Mesendoderm (in vitro differentiated cells): Measurements from ENCODE around the gene TBX15.

Experiments
- DNase-seq: peaks from one replicate; pipeline ENCODE4 v3.0.0; 2013
- H2AK5ac ChIP-seq: 2 replicates; pipeline ENCODE4 v1.6.1; 2013; ENCODE audit warnings: low read length, inconsistent platforms
- H2BK120ac ChIP-seq: 2 replicates; pipeline ENCODE4 v1.6.1; 2013; ENCODE audit warnings: low read depth, mild to moderate bottlenecking, low read length, moderate library complexity, mixed read lengths
- H2BK15ac ChIP-seq: replicated peaks from 2 replicates; pipeline ENCODE4 v1.6.1; 2013; ENCODE audit warnings: low read depth, mild to moderate bottlenecking, moderate library complexity
- H2BK5ac ChIP-seq: 2 replicates; pipeline ENCODE4 v1.6.1; 2013; ENCODE audit warnings: low read length, inconsistent platforms
- H3K18ac ChIP-seq: 2 replicates; pipeline ENCODE4 v1.6.1; 2013; ENCODE audit warnings: mild to moderate bottlenecking, low read length, mixed read lengths
- H3K23ac ChIP-seq: one replicate; pipeline ENCODE4 v1.6.1; 2013; ENCODE audit warnings: low read length
- H3K27ac ChIP-seq: 2 replicates; pipeline ENCODE4 v1.5.1; 2013; ENCODE audit warnings: low read depth, mild to moderate bottlenecking, inconsistent platforms, low read length, moderate library complexity
- H3K27me3 ChIP-seq: 2 replicates; pipeline ENCODE4 v1.6.1; 2013; ENCODE audit warnings: low read length, control low read depth, mild to moderate bottlenecking, inconsistent platforms; ENCODE audit not compliant: insufficient read depth, poor library complexity
- H3K36me3 ChIP-seq: 2 replicates; pipeline ENCODE4 v1.6.1; 2013; ENCODE audit warnings: low read length, inconsistent platforms; ENCODE audit not compliant: control insufficient read depth, insufficient read depth
- H3K4ac ChIP-seq: one replicate; pipeline ENCODE4 v1.6.1; 2013; ENCODE audit warnings: low read depth, mild to moderate bottlenecking, low read length, moderate library complexity
- H3K4me1 ChIP-seq: 2 replicates; pipeline ENCODE4 v1.6.1; 2013; ENCODE audit warnings: low read depth, low read length, inconsistent platforms; ENCODE audit not compliant: control insufficient read depth
- H3K4me2 ChIP-seq: 2 replicates; pipeline ENCODE4 v1.6.1; 2013; ENCODE audit warnings: low read length
- H3K4me3 ChIP-seq: 2 replicates; pipeline ENCODE4 v1.5.1; 2013; ENCODE audit warnings: mild to moderate bottlenecking, low read length
- H3K56ac ChIP-seq: one replicate; pipeline ENCODE4 v1.6.1; 2013; ENCODE audit warnings: low read length
- H3K79me1 ChIP-seq: 2 replicates; pipeline ENCODE4 v1.6.1; 2013; ENCODE audit warnings: low read length, inconsistent platforms
- H3K79me2 ChIP-seq: 2 replicates; pipeline ENCODE4 v1.6.1; 2013; ENCODE audit warnings: mild to moderate bottlenecking, low read length; ENCODE audit not compliant: control insufficient read depth, insufficient read depth
- H3K9ac ChIP-seq: 2 replicates; pipeline ENCODE4 v1.6.1; 2013; ENCODE audit warnings: low read length, inconsistent platforms
- H4K5ac ChIP-seq: one replicate; pipeline ENCODE4 v1.6.1; 2013; ENCODE audit warnings: low read length
- H4K8ac ChIP-seq: one replicate; pipeline ENCODE4 v1.6.1; 2013; ENCODE audit warnings: low read depth, mild to moderate bottlenecking, control low read depth, low read length, moderate library complexity
- WGBS: extraction: QIAGEN DNeasy Blood & Tissue Kit; methylation state at CpG from one replicate; pipeline ENCODE4 v1.1.7; 2013; ENCODE audit warnings: low lambda C conversion rate, missing lambda C conversion rate; ENCODE audit not compliant: insufficient coverage; ENCODE audit errors: extremely low coverage; 5-methylcytosine and 5-hydroxymethylcytosine counted together

TBX15 gene

DNA sequence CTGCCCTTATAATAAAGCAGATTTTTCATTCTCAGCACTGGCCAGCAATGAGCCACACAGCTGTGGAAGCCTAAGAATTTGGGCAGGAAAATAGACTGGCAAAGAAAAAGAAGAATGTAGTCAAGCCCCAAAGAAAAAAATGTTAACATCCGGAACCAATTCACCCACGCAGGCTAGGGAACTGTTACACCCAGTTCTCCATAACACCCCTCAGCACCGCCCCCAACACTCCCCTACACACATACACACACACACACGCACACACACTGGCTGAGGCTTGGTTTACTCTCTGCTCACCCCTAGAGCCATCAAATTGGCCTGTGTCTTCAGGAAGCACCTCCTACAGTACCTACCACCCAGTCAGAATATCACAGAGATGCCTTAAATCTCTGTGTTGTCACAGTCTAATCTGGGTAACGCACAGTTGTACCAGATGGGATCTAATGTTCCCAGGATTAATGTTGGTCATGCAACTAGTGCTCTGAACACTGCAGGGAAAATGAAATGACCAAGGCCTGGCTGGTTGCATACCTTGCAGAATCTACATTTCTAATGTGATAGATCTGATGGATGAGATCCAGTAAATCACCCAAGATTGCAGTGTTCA lies 14.5 kb downstream of the TBX15 start:
- no peak overlapping the region for H3K56ac ChIP-seq

DNA sequence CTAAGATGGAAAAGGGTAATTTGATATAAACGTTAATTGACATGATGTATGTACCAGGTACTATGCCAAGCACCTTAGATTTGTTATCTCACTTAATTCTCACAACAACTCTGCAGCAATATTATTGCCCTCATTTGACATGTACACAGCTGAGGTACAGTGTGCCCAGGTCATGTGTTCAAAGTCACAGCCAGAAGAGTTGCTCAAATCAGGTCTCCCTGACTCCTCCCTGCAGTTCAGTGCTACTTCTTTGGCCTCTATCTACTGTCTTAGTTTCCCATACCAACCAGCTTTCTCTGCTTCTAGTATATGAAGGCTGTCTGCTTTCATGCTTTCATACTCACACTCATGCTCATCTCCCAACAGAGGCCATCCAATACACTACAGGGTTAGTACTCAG lies 15.1 kb downstream of the TBX15 start:
- no peak overlapping the region for H3K18ac ChIP-seq
- no peaks in the 10 kb centered on the region for H3K4me1 ChIP-seq
- no peak overlapping the region for H3K9ac ChIP-seq
- H3K27ac ChIP-seq: no peak overlapping the region
- no peak overlapping the region for H3K4me3 ChIP-seq
- H4K5ac ChIP-seq: no peak overlapping the region
- H2BK120ac ChIP-seq: no peak overlapping the region
- no peaks in the 10 kb centered on the region for H3K36me3 ChIP-seq
- no peak overlapping the region for H2BK15ac ChIP-seq
- H2AK5ac ChIP-seq: no peak overlapping the region
- no peak overlapping the region for H3K4ac ChIP-seq
- H3K79me2 ChIP-seq: no peaks in the 10 kb centered on the region
- no peak for DNase-seq
- no peak overlapping the region for H3K56ac ChIP-seq
- no peak overlapping the region for H4K8ac ChIP-seq
- no peak overlapping the region for H3K4me2 ChIP-seq
- H3K23ac ChIP-seq: no peak overlapping the region
- no peak overlapping the region for H2BK5ac ChIP-seq
- H3K79me1 ChIP-seq: no peaks in the 10 kb centered on the region
- H3K27me3 ChIP-seq: peaks cover 8% of the 10 kb centered on the region
- WGBS: no CpG with 5 or more reads among the region's 1 CpG

More for the DNA sequence above, 14.5 kb downstream of the TBX15 start:
- no peaks in the 10 kb centered on the region for H3K79me1 ChIP-seq
- no peak overlapping the region for H3K4ac ChIP-seq
- H3K27me3 ChIP-seq: peaks cover 12% of the 10 kb centered on the region
- no peak overlapping the region for H4K8ac ChIP-seq
- H3K4me2 ChIP-seq: no peak overlapping the region
- H2BK120ac ChIP-seq: no peak overlapping the region
- H3K23ac ChIP-seq: no peak overlapping the region
- no peak overlapping the region for H3K4me3 ChIP-seq
- no peaks in the 10 kb centered on the region for H3K4me1 ChIP-seq
- no peak overlapping the region for H3K18ac ChIP-seq
- no peaks in the 10 kb centered on the region for H3K36me3 ChIP-seq
- H2AK5ac ChIP-seq: no peak overlapping the region
- no peak overlapping the region for H3K9ac ChIP-seq
- DNase-seq: no peak
- no CpG with 5 or more reads among the region's 5 CpGs for WGBS
- no peak overlapping the region for H2BK15ac ChIP-seq
- no peaks in the 10 kb centered on the region for H3K79me2 ChIP-seq
- H4K5ac ChIP-seq: no peak overlapping the region
- no peak overlapping the region for H3K27ac ChIP-seq
- no peak overlapping the region for H2BK5ac ChIP-seq

DNA sequence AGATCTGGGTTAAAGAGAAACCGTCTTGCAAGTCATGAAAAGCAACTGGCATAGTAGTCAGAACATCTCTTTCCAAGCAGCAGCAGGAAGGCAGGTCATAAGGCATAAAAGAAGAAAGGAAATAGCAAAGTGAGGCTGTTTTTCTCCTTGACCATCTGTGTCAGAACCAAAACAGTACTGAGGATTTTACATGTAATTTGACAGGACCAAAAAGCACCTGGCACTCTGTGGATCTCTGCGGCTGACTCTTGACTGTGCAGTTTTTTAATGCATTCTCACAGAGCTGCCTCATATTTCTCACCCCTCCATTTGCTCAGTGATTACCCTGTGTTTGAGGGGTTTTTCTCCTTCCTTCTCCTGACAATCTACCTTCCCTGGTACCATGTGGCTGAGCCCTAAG lies 17.7 kb downstream of the TBX15 start:
- no peak overlapping the region for H3K56ac ChIP-seq
- no peak overlapping the region for H4K8ac ChIP-seq
- no peaks in the 10 kb centered on the region for H3K36me3 ChIP-seq
- no peak overlapping the region for H3K27ac ChIP-seq
- no peak overlapping the region for H3K9ac ChIP-seq
- H2BK15ac ChIP-seq: no peak overlapping the region
- no peak overlapping the region for H3K23ac ChIP-seq
- no peak overlapping the region for H3K4me3 ChIP-seq
- no peaks in the 10 kb centered on the region for H3K79me2 ChIP-seq
- no peak overlapping the region for H2AK5ac ChIP-seq
- no peak overlapping the region for H4K5ac ChIP-seq
- H3K18ac ChIP-seq: no peak overlapping the region
- no peaks in the 10 kb centered on the region for H3K79me1 ChIP-seq
- no peak overlapping the region for H2BK5ac ChIP-seq
- H2BK120ac ChIP-seq: no peak overlapping the region
- WGBS: no CpG with 5 or more reads among the region's 2 CpGs
- H3K4me2 ChIP-seq: no peak overlapping the region
- no peak for DNase-seq
- no peak overlapping the region for H3K4ac ChIP-seq
- no peaks in the 10 kb centered on the region for H3K27me3 ChIP-seq
- no peaks in the 10 kb centered on the region for H3K4me1 ChIP-seq

DNA sequence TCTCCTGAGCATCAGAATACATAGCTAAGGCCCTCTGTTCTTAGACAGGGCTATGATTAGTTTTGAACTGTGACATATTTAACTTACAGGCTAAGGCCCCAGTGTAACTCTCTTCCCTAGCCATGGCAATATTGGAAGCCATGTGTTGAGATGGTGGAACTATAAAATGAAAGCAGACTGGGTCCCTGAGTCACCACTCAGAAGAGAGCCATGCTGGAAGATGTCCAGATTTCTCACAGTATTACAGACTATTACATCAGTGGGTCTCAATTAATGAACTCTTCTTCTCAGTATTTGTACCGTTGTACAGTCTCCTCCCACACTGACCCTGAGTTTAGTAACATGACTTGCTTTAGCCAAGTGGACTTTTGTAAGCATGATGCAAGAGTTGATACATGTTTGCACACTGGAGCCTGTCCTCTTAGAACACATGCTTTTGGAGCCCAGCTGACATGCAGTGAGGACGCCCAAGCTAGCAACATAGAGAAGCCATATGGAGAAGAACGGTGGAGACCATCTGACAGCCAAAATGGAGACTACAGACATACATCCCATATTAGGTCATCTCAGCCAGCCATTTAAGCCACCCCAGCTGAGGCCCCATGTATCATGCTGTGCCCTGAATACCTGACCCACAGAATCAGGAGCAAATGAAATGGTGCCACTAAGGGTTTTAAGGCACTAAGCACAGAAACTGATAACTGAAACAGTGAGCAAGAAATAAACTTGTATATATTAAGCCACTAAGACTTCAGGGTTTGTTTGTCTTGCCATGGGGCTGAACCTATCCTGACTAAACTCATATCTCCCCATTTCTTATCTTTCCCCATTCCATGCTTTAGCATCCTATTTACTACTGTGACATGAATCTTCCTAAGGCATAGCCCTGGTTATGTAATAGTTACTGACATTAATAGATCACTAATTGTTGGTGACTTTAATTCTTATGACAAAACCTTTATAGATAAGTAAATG lies 24.4 kb downstream of the TBX15 start:
- Histone ChIP-seq H2BK120ac (no peak overlapping the region), H3K56ac (no peak overlapping the region), H3K18ac (no peak overlapping the region), H4K5ac (no peak overlapping the region), H3K9ac (no peak overlapping the region), H3K4me3 (no peak overlapping the region), H3K79me1 (no peaks in the 10 kb centered on the region), H2BK5ac (no peak overlapping the region), H3K36me3 (no peaks in the 10 kb centered on the region), H2AK5ac (no peak overlapping the region), H3K27me3 (no peaks in the 10 kb centered on the region), H3K27ac (no peak overlapping the region), H3K4me1 (no peaks in the 10 kb centered on the region), H3K23ac (no peak overlapping the region), H4K8ac (no peak overlapping the region), H3K4ac (no peak overlapping the region), H3K79me2 (no peaks in the 10 kb centered on the region), H3K4me2 (no peak overlapping the region), H2BK15ac (no peak overlapping the region)
- no CpG with 5 or more reads among the region's 3 CpGs for WGBS
- DNase-seq: no peak

DNA sequence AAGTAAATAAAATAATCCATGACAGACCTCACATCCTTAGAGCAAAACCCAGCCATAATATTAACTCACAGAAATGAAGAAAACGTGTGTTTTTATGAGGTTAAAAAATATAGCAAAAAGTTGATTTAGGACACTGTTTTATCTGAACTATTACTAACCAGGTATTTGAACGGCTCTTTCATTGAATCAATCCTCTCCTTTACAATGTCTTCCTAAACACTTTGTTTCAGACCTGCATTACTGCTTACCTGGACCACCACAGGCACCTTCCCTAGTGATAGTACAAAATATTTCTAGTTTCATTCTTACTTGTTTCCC lies 25.0 kb downstream of the TBX15 start:
- Histone ChIP-seq H3K9ac (no peak overlapping the region), H2BK15ac (no peak overlapping the region), H3K27ac (no peak overlapping the region), H3K36me3 (no peaks in the 10 kb centered on the region), H4K5ac (no peak overlapping the region), H3K23ac (no peak overlapping the region), H3K4me3 (no peak overlapping the region), H4K8ac (no peak overlapping the region), H3K79me2 (no peaks in the 10 kb centered on the region), H3K18ac (no peak overlapping the region), H3K56ac (no peak overlapping the region), H3K79me1 (no peaks in the 10 kb centered on the region), H3K27me3 (no peaks in the 10 kb centered on the region), H3K4me2 (no peak overlapping the region), H3K4ac (no peak overlapping the region), H2BK5ac (no peak overlapping the region), H3K4me1 (no peaks in the 10 kb centered on the region), H2BK120ac (no peak overlapping the region), H2AK5ac (no peak overlapping the region)
- DNase-seq: no peak
- WGBS: no CpG with 5 or more reads among the region's 2 CpGs
